HepG2 (cell line): Measurements from ENCODE around the gene CYLD. TPM values are rescaled to one million over a fixed set of nuclear protein-coding genes. Genes with fewer than 3 reads are reported as not detected.
A peak's percentile ranks its signal among the peaks of the same experiment; 100 is the strongest.

Experiments
- BHLHE40 ChIP-seq: IDR thresholded peaks from 2 replicates; pipeline ENCODE4 v1.6.1; 2011; ENCODE audit warnings: low read length, improper control_type of control experiment
- KIAA2018 ChIP-seq: sonication (generic); formaldehyde crosslinking; IDR thresholded peaks from 2 replicates; pipeline ENCODE4 v1.5.0; 2020; ENCODE audit warnings: mild to moderate bottlenecking, missing genetic modification reagents, borderline replicate concordance
- NFIC ChIP-seq: IDR thresholded peaks from 2 replicates; pipeline ENCODE4 v1.6.1; 2012; ENCODE audit warnings: mild to moderate bottlenecking, low read length, inconsistent platforms
- PRDM15 ChIP-seq: sonication (generic); formaldehyde crosslinking; IDR thresholded peaks from 2 replicates; pipeline ENCODE4 v1.4.0; 2020; ENCODE audit warnings: missing genetic modification reagents
- RBM39 ChIP-seq: fragments of 200-400 bp; formaldehyde crosslinking; IDR thresholded peaks from one replicate; pipeline ENCODE4 v1.6.1; 2018; ENCODE audit warnings: antibody characterized with exemption, mild to moderate bottlenecking, low read depth, low read length; ENCODE audit not compliant: poor library complexity, severe bottlenecking
- SOX5 ChIP-seq: IDR thresholded peaks from 2 replicates; pipeline ENCODE4 v1.6.1; 2016; ENCODE audit warnings: borderline replicate concordance
- ZBTB34 ChIP-seq: sonication (generic); formaldehyde crosslinking; IDR thresholded peaks from 2 replicates; pipeline ENCODE4 v1.8.0; 2022; ENCODE audit warnings: mild to moderate bottlenecking, missing genetic modification reagents
- ZBTB43 ChIP-seq: sonication (generic); formaldehyde crosslinking; conservative IDR thresholded peaks from 2 replicates; pipeline ENCODE4 v1.4.0; 2020; ENCODE audit warnings: missing genetic modification reagents
- ZFY ChIP-seq: sonication (generic); formaldehyde crosslinking; IDR thresholded peaks from 2 replicates; pipeline ENCODE4 v1.4.0; 2020; ENCODE audit warnings: missing genetic modification reagents
- ZMYM3 ChIP-seq: sonication (generic); formaldehyde crosslinking; IDR thresholded peaks from 2 replicates; pipeline ENCODE4 v1.5.1; 2020; ENCODE audit warnings: mild to moderate bottlenecking, missing genetic modification reagents
- ZNF704 ChIP-seq: sonication (generic); formaldehyde crosslinking; IDR thresholded peaks from 2 replicates; pipeline ENCODE4 v1.8.1; 2023; ENCODE audit warnings: mild to moderate bottlenecking, inconsistent platforms, moderate library complexity, missing genetic modification reagents, borderline replicate concordance
- polyA plus RNA-seq, 8 experiments: library from polyadenylated mRNA; depleted of rRNA in 3 of 8; stranded (reverse) in 7 of 8; unstranded in 1 of 8; fragments of >200 nt; fragmentation: Illumina TruSeq in 4 of 8; extraction: Trizol in 4 of 8; gene quantifications; 2 replicates each; pipeline versions ENCODE4 v1.2.1 to v1.2.3, GENCODE V29; 2011 to 2016; ENCODE audit warnings: low read depth in 4 of 8, missing spikeins in 1 of 8, mixed read lengths in 1 of 8; ENCODE audit not compliant: insufficient read depth in 1 of 8
- total RNA-seq, 5 experiments: library from RNA; depleted of rRNA; stranded (reverse); fragments of >200 nt; fragmentation: Illumina TruSeq; extraction: Trizol; gene quantifications; 2 replicates each; pipeline ENCODE4 v1.2.3, GENCODE V29; 2016; ENCODE audit warnings: low read depth in 1 of 5

CYLD gene
- total and polyA plus RNA-seq, 2 of the 13 experiments (the other 11 are each of a cell fraction or from before 2014, with no cell fraction given), result 6.1 to 11.4 TPM

- no peak for TF ChIP-seq ZBTB34 (CRISPR knock-in tag)
- TF ChIP-seq ZFY (CRISPR knock-in tag), result 0 out of 2 replicates have a peak, but pooled peaks have one; percentile 24
- TF ChIP-seq ZBTB43 (CRISPR knock-in tag), result no peak
- TF ChIP-seq SOX5 (CRISPR knock-in tag), result no peak
- TF ChIP-seq RBM39, result peak; percentile 42
- TF ChIP-seq KIAA2018, result no peak
- TF ChIP-seq PRDM15, result peak; percentile 85
- 0 out of 2 replicates have a peak, but pooled peaks have one; percentile 8 for TF ChIP-seq ZMYM3 (CRISPR knock-in tag)
- TF ChIP-seq ZNF704 (CRISPR knock-in tag), result no peak
- no peak for TF ChIP-seq BHLHE40
- TF ChIP-seq NFIC, result no peak
These were observed 48.7 kb upstream of the CYLD start, which contains the start of gene NOD2 (continued) for GRCh38 chr16:50692999-50693781.
